WTC11 (cell line): ENCODE results near the gene FAM240B.

Source experiments
- GTF2I ChIP-seq: fragments of 250-450 bp; sonication (Bioruptor Pico); conservative IDR thresholded peaks from 2 replicates; pipeline ENCODE4 v1.4.0; 2021; ENCODE audit warnings: mild to moderate bottlenecking
- IRF2 ChIP-seq: sonication (generic); formaldehyde crosslinking; IDR thresholded peaks from 2 replicates; pipeline ENCODE4 v1.8.0; 2022; ENCODE audit warnings: low read depth, missing genetic modification reagents, borderline replicate concordance
- KAT7 ChIP-seq: sonication (generic); formaldehyde crosslinking; IDR thresholded peaks from 2 replicates; pipeline ENCODE4 v1.8.1; 2023; ENCODE audit warnings: missing genetic modification reagents, mild to moderate bottlenecking, borderline replicate concordance
- PRRX2 ChIP-seq: fragments of 250-450 bp; sonication (Bioruptor Pico); IDR thresholded peaks from 2 replicates; pipeline ENCODE4 v1.8.0; 2021; ENCODE audit warnings: mild to moderate bottlenecking
- TP53 ChIP-seq: sonication (generic); formaldehyde crosslinking; IDR thresholded peaks from 2 replicates; pipeline ENCODE4 v1.8.1; 2023; ENCODE audit warnings: mild to moderate bottlenecking, missing genetic modification reagents
- TF ChIP-seq, protein P1 (sequence below): sonication (generic); formaldehyde crosslinking; IDR thresholded peaks from 2 replicates; pipeline ENCODE4 v1.8.1; 2022; ENCODE audit warnings: mild to moderate bottlenecking, moderate library complexity, missing genetic modification reagents
- TF ChIP-seq, protein P2 (sequence below): fragments of 200-600 bp; IDR thresholded peaks from 2 replicates; pipeline ENCODE4 v1.8.0; 2022; ENCODE audit warnings: antibody characterized with exemption

DNA sequence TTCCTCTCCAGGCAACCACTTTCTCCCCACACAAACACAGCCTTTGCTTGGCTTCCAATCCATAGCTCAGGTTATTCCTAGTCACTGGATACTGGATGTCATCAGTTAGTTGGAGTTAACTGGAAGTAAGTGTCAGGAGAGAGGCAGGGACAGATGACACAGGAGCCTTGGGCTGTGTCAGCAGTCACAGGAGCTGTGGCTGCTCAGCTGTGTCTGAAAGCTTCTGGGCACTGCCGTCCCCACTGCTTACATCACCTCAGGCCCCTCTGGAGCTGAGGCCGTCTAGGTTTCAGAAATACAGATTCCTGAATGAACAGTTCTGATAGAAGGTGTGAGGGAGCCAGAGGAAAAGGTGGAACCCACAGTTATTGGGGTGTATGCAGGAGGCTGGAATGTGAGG lies 17.3 kb upstream of the FAM240B start:
- TF ChIP-seq, protein P1, sequence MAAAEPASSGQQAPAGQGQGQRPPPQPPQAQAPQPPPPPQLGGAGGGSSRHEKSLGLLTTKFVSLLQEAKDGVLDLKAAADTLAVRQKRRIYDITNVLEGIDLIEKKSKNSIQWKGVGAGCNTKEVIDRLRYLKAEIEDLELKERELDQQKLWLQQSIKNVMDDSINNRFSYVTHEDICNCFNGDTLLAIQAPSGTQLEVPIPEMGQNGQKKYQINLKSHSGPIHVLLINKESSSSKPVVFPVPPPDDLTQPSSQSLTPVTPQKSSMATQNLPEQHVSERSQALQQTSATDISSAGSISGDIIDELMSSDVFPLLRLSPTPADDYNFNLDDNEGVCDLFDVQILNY (CRISPR knock-in tag): no peak
- TF ChIP-seq, protein P2, sequence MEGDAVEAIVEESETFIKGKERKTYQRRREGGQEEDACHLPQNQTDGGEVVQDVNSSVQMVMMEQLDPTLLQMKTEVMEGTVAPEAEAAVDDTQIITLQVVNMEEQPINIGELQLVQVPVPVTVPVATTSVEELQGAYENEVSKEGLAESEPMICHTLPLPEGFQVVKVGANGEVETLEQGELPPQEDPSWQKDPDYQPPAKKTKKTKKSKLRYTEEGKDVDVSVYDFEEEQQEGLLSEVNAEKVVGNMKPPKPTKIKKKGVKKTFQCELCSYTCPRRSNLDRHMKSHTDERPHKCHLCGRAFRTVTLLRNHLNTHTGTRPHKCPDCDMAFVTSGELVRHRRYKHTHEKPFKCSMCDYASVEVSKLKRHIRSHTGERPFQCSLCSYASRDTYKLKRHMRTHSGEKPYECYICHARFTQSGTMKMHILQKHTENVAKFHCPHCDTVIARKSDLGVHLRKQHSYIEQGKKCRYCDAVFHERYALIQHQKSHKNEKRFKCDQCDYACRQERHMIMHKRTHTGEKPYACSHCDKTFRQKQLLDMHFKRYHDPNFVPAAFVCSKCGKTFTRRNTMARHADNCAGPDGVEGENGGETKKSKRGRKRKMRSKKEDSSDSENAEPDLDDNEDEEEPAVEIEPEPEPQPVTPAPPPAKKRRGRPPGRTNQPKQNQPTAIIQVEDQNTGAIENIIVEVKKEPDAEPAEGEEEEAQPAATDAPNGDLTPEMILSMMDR: no peak
- no peak for TF ChIP-seq TP53 (CRISPR knock-in tag)
- no peak for TF ChIP-seq KAT7 (CRISPR knock-in tag)
- no peak for TF ChIP-seq IRF2 (CRISPR knock-in tag)
- no peak for TF ChIP-seq GTF2I
- no peak for TF ChIP-seq PRRX2 (CRISPR knock-in tag)
